HepG2 (cell line): ENCODE measurements around the gene MRPS35. TPM values are rescaled to one million over a fixed set of nuclear protein-coding genes. Genes with fewer than 3 reads are reported as not detected.

Experiments
- ARID4A ChIP-seq: sonication (generic); formaldehyde crosslinking; IDR thresholded peaks from 2 replicates; pipeline ENCODE4 v1.5.0; 2020; ENCODE audit warnings: mild to moderate bottlenecking, missing genetic modification reagents, borderline replicate concordance
- ATF7 ChIP-seq, 2 experiments: fragments of 450-650 bp in 1 of 2; sonication (generic) in 1 of 2; formaldehyde crosslinking in 1 of 2; IDR thresholded peaks; 2 replicates each; pipeline versions ENCODE4 v1.4.0 to v1.6.1; 2016 to 2020; ENCODE audit warnings: antibody characterized with exemption in 1 of 2, mild to moderate bottlenecking in 1 of 2, missing genetic modification reagents in 1 of 2
- HHEX ChIP-seq: IDR thresholded peaks from 2 replicates; pipeline ENCODE4 v1.6.1; 2016; ENCODE audit warnings: control low read depth
- HMGA1 ChIP-seq: sonication (generic); formaldehyde crosslinking; conservative IDR thresholded peaks from 2 replicates; pipeline ENCODE4 v1.4.0; 2020; ENCODE audit warnings: missing genetic modification reagents
- HOMEZ ChIP-seq: IDR thresholded peaks from 2 replicates; pipeline ENCODE4 v1.6.1; 2016; ENCODE audit warnings: low read depth
- IRF9 ChIP-seq: sonication (generic); formaldehyde crosslinking; IDR thresholded peaks from 2 replicates; pipeline ENCODE4 v1.8.0; 2022; ENCODE audit warnings: missing genetic modification reagents, mild to moderate bottlenecking, borderline replicate concordance
- NR0B2 ChIP-seq: sonication (generic); formaldehyde crosslinking; IDR thresholded peaks from 2 replicates; pipeline ENCODE4 v1.4.0; 2020; ENCODE audit warnings: mild to moderate bottlenecking, missing genetic modification reagents
- NR3C1 ChIP-seq: sonication (generic); formaldehyde crosslinking; IDR thresholded peaks from 2 replicates; pipeline ENCODE4 v1.4.0; 2020; ENCODE audit warnings: missing genetic modification reagents
- PBX3 ChIP-seq: sonication (generic); formaldehyde crosslinking; IDR thresholded peaks from 2 replicates; pipeline ENCODE4 v1.8.1; 2023; ENCODE audit warnings: missing genetic modification reagents, inconsistent platforms, borderline replicate concordance
- SPEN ChIP-seq: sonication (generic); formaldehyde crosslinking; IDR thresholded peaks from 2 replicates; pipeline ENCODE4 v1.5.1; 2020; ENCODE audit warnings: low read depth, mild to moderate bottlenecking, missing genetic modification reagents
- SRSF4 ChIP-seq: fragments of 200-400 bp; formaldehyde crosslinking; IDR thresholded peaks from one replicate; pipeline ENCODE4 v1.6.1; 2018; ENCODE audit warnings: mild to moderate bottlenecking, low read depth, low read length, moderate library complexity; ENCODE audit not compliant: poor library complexity, severe bottlenecking
- ZBTB49 ChIP-seq: sonication (generic); formaldehyde crosslinking; IDR thresholded peaks from 2 replicates; pipeline ENCODE4 v1.4.0; 2020; ENCODE audit warnings: missing genetic modification reagents, borderline replicate concordance
- ZNF124 ChIP-seq: sonication (generic); formaldehyde crosslinking; IDR thresholded peaks from 2 replicates; pipeline ENCODE4 v1.4.0; 2020; ENCODE audit warnings: missing genetic modification reagents
- ZNF232 ChIP-seq: sonication (generic); formaldehyde crosslinking; IDR thresholded peaks from 2 replicates; pipeline ENCODE4 v1.4.0; 2020; ENCODE audit warnings: missing genetic modification reagents, borderline replicate concordance
- polyA plus RNA-seq, 8 experiments: library from polyadenylated mRNA; depleted of rRNA in 3 of 8; stranded (reverse) in 7 of 8; unstranded in 1 of 8; fragments of >200 nt; fragmentation: Illumina TruSeq in 4 of 8; extraction: Trizol in 4 of 8; gene quantifications; 2 replicates each; pipeline versions ENCODE4 v1.2.1 to v1.2.3, GENCODE V29; 2011 to 2016; ENCODE audit warnings: low read depth in 4 of 8, missing spikeins in 1 of 8, mixed read lengths in 1 of 8; ENCODE audit not compliant: insufficient read depth in 1 of 8
- total RNA-seq, 5 experiments: library from RNA; depleted of rRNA; stranded (reverse); fragments of >200 nt; fragmentation: Illumina TruSeq; extraction: Trizol; gene quantifications; 2 replicates each; pipeline ENCODE4 v1.2.3, GENCODE V29; 2016; ENCODE audit warnings: low read depth in 1 of 5

MRPS35 gene
- total and polyA plus RNA-seq, 2 of the 13 experiments (the other 11 are each of a cell fraction or from before 2014, with no cell fraction given): 63.4 to 104 TPM

- TF ChIP-seq HMGA1 (no peak), NR0B2 (CRISPR knock-in tag) (0 out of 2 replicates have a peak, but pooled peaks have one; percentile 70), PBX3 (CRISPR knock-in tag) (no peak), ATF7 (IDR thresholded peaks at IDR 0.05) (no peak), ATF7 (CRISPR knock-in tag; IDR thresholded peaks at IDR 0.05) (no peak), HOMEZ (CRISPR knock-in tag) (no peak), ZNF124 (CRISPR knock-in tag) (0 out of 2 replicates have a peak, but pooled peaks have one; percentile 35), ZNF232 (CRISPR knock-in tag) (no peak), NR3C1 (CRISPR knock-in tag) (no peak), SRSF4 (no peak), IRF9 (CRISPR knock-in tag) (peak; percentile 61; the same call in 1 of the 2 replicates), ARID4A (peak; percentile 10; the same call in 1 of the 2 replicates), HHEX (CRISPR knock-in tag) (0 out of 2 replicates have a peak, but pooled peaks have one; percentile 21), SPEN (CRISPR knock-in tag) (no peak; the same call in 1 of the 2 replicates), ZBTB49 (CRISPR knock-in tag) (no peak)
Observed at GRCh38 chr12:27780612-27781408, 70.2 kb downstream of the MRPS35 start (continued).
